Calu3 (cell line): ENCODE results near the gene ANO2. TPM values are rescaled to one million over a fixed set of nuclear protein-coding genes. Genes with fewer than 3 reads are reported as not detected.

Experiments
- BruUV-seq: library from RNA; stranded (reverse); fragments of 400-500 nt; replicated peaks from 2 replicates; lab custom pipeline; 2021; lab: Mats Ljungman, UMichigan
- CTCF ChIA-PET: fragments of 300-600 bp; sonication (Branson Sonifier 250); formaldehyde crosslinking; loops from one replicate; lab custom pipeline; 2022; ENCODE audit warnings: antibody characterized with exemption; lab: Charles Lee
- DNase-seq: peaks from one replicate; pipeline ENCODE4 v3.0.0; 2022
- H3K27ac Mint-ChIP-seq: one replicate; pipeline ENCODE4 v1.8.0; 2022; ENCODE audit warnings: mixed read lengths; ENCODE audit not compliant: unreplicated experiment
- H3K27me3 Mint-ChIP-seq: one replicate; pipeline ENCODE4 v1.8.0; 2022; ENCODE audit warnings: mixed read lengths; ENCODE audit not compliant: unreplicated experiment
- H3K36me3 Mint-ChIP-seq: one replicate; pipeline ENCODE4 v1.8.0; 2022; ENCODE audit warnings: mild to moderate bottlenecking, moderate library complexity, mixed read lengths; ENCODE audit not compliant: insufficient read depth, unreplicated experiment
- H3K4me1 Mint-ChIP-seq: one replicate; pipeline ENCODE4 v1.8.0; 2022; ENCODE audit warnings: mild to moderate bottlenecking, low read depth, mixed read lengths; ENCODE audit not compliant: unreplicated experiment
- H3K4me3 Mint-ChIP-seq: one replicate; pipeline ENCODE4 v1.8.0; 2022; ENCODE audit warnings: mild to moderate bottlenecking, low read depth, moderate library complexity, mixed read lengths; ENCODE audit not compliant: unreplicated experiment
- H3K9me3 Mint-ChIP-seq: one replicate; pipeline ENCODE4 v1.8.0; 2022; ENCODE audit warnings: low read depth, mixed read lengths; ENCODE audit not compliant: unreplicated experiment
- CTCF ChIP-seq: fragments of 200-600 bp; IDR thresholded peaks from one replicate; pipeline ENCODE4 v1.8.0; 2022; ENCODE audit warnings: antibody characterized with exemption; ENCODE audit not compliant: unreplicated experiment
- intact Hi-C: fragments of 100-400 bp; cut with micrococcal nuclease; formaldehyde crosslinking; loops from one replicate; pipeline ENCODE4 v1.10.0; 2022; ENCODE audit not compliant: unreplicated experiment
- total RNA-seq: library from RNA; stranded (reverse); gene quantifications from 2 replicates; pipeline ENCODE4 v1.2.3, GENCODE V29; 2022

The ANO2 gene
- total RNA-seq, 1 experiment from 2014 or later = not detected

GRCh38 chr12:5972387-5972786, 27.3 kb upstream of the ANO2 start:
- DNase-seq = no peak
- Mint-ChIP-seq H3K4me3 (no peak overlapping the region), H3K27ac (no peak overlapping the region), H3K27me3 (peaks cover 96% of the 10 kb centered on the region), H3K4me1 (no peaks in the 10 kb centered on the region), H3K9me3 (no peaks in the 10 kb centered on the region), H3K36me3 (no peaks in the 10 kb centered on the region)
- CTCF ChIA-PET = interaction anchor here (0.6 kb wide), 1 partner anchor 708 kb away, joined by 3 read pairs; no protein-coding TSS in a partner anchor
- no peak for TF ChIP-seq CTCF
- no TSS peak for BruUV-seq
- intact Hi-C loops = no loop called here

- H3K4me3 Mint-ChIP-seq = no peak overlapping the region
- BruUV-seq = no TSS peak
- H3K4me1 Mint-ChIP-seq = no peaks in the 10 kb centered on the region
- H3K36me3 Mint-ChIP-seq = no peaks in the 10 kb centered on the region
- no peaks in the 10 kb centered on the region for H3K9me3 Mint-ChIP-seq
- no peak overlapping the region for H3K27ac Mint-ChIP-seq
- intact Hi-C loops = no loop called here
- CTCF ChIA-PET = no interaction called here
- TF ChIP-seq CTCF = no peak
- peaks cover 87% of the 10 kb centered on the region for H3K27me3 Mint-ChIP-seq
- no peak for DNase-seq
These were observed 26.3 kb upstream of the ANO2 start for GRCh38 chr12:5971194-5971850.

DNA sequence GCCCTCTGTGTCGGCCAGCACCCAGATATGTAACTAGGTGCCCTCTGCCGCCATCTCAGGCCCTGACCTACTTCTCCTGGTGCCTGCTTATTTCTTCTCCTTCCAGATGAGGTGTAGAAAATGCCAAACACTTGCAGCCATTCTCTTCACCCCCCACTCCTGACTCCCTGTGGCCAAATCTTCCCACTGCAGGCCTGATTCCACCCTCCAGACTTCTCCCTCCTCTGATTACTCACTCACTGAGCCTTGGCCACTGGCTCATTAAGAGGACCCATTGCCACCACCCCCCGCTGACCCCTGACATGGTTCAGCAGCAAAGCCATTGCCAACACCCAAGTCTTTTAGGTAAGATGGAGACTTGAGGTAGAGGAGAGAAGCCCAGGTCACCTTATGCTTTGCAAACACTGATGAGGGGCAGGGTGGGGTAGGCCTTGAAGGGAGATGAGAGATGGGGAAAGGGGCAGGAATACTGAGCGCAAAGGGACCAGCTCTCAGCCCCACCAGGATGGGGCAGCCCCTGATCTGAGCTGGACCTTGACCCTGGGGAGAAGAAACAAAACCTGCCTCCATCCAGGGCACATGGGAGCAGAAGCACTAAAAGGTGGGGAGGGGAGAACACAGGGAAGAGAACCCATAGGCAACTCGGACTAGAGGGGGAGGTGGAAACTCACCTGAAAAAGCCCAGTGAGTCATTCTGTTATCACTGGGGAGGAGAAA, 25.1 kb upstream of the ANO2 start:
- Mint-ChIP-seq H3K27me3 (peaks cover 85% of the 10 kb centered on the region), H3K27ac (no peak overlapping the region), H3K9me3 (no peaks in the 10 kb centered on the region), H3K4me1 (peaks cover 8% of the 10 kb centered on the region), H3K36me3 (no peaks in the 10 kb centered on the region), H3K4me3 (no peak overlapping the region)
- DNase-seq = no peak
- TF ChIP-seq CTCF = no peak
- intact Hi-C loops = no loop called here
- no TSS peak for BruUV-seq
- CTCF ChIA-PET = no interaction called here

- no peak overlapping the region for H3K27ac Mint-ChIP-seq
- no peak overlapping the region for H3K4me3 Mint-ChIP-seq
- CTCF ChIA-PET = no interaction called here
- no peaks in the 10 kb centered on the region for H3K9me3 Mint-ChIP-seq
- peaks cover 15% of the 10 kb centered on the region for H3K4me1 Mint-ChIP-seq
- intact Hi-C loops = no loop called here
- no peak for DNase-seq
- H3K27me3 Mint-ChIP-seq = peaks cover 85% of the 10 kb centered on the region
- no peak for TF ChIP-seq CTCF
- BruUV-seq = no TSS peak
- H3K36me3 Mint-ChIP-seq = no peaks in the 10 kb centered on the region
These were observed 24.3 kb upstream of the ANO2 start for GRCh38 chr12:5969156-5969973.
